HG03521 (cell line): ENCODE measurements around the gene SPP1.

Source experiments
- ATAC-seq: cut with Tn5 transposase; IDR thresholded peaks from one replicate; pipeline ENCODE4 v1.9.1; 2021; ENCODE audit warnings: mild to moderate bottlenecking, moderate library complexity; ENCODE audit not compliant: unreplicated experiment

Gene SPP1

DNA sequence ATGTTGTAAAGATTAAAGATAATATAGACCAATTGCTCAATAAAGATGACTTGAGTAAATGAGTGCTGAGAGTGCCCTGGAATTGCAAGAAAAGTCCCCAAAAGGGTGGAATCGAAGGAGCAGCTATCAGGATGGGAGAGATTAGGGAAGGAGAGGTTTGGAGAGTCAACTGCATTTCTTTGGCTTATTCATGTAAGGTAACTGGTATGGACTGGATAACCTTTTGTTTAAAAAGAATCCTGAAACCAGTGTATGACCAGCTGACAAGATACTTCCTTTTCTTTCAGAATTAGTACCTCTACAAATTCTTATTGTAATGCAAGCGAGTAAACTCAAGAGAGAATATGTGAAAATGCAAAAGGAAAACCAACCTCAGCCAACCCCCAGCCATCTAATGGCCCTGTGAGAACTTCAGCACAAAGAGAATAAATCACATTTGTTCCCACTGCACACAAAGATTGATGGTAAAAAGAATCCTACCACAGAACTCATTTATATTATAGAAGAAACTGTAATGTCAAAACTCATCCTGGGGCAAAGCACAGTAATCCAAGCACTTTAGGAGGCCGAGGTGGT is 24.5 kb upstream of the SPP1 start:
- ATAC-seq = no peak

GRCh38 chr4:87953826-87954225 is 21.7 kb upstream of the SPP1 start:
- no peak for ATAC-seq

DNA sequence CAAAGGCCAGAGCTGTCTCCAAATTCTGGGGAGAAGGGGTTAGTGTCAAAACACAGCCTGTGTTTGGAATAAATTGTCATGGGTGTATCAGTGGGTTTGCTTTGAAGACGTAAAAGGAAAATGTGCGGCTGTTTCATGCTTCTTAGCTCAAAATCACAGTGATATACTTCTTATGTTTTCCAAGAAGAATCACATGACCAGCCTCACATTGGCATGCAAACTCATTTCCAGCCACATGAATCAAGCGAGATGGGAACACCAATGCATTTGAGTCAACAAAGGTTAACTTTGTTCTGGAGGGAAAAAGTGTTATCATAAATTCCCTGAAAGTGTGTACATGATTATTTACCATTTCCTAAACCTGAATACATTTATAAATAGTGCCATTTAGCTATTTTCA is 19.0 kb upstream of the SPP1 start:
- ATAC-seq = no peak

GRCh38 chr4:87957061-87957460 is 18.5 kb upstream of the SPP1 start:
- no peak for ATAC-seq

GRCh38 chr4:87961993-87962392 is 13.5 kb upstream of the SPP1 start:
- ATAC-seq = no peak

- no peak for ATAC-seq
These were observed 12.9 kb upstream of the SPP1 start for GRCh38 chr4:87962398-87963146.

DNA sequence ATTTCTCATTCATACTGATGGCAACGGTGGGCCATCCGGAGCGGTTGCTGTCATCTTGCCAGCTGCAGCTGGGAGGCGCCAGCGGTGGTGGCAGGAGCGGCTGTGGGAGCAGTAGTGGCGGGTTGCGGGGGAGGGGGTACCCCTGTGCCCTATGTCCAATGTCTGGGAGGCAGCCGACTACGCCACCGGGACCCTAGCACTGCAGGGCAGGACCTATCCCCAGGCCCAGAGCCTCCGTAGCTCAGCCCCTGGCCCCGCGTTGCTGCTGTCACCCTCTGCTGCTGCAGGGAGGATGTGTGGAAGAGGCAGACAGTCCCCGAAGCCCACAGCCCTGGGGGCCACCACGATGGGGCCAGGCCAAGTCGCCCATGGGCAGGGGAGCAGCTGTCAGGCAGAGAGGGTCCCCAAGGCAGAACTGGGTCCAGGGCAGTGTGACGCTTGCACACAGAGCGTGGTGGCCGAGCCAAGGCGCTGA is 10.0 kb upstream of the SPP1 start:
- ATAC-seq = no peak

DNA sequence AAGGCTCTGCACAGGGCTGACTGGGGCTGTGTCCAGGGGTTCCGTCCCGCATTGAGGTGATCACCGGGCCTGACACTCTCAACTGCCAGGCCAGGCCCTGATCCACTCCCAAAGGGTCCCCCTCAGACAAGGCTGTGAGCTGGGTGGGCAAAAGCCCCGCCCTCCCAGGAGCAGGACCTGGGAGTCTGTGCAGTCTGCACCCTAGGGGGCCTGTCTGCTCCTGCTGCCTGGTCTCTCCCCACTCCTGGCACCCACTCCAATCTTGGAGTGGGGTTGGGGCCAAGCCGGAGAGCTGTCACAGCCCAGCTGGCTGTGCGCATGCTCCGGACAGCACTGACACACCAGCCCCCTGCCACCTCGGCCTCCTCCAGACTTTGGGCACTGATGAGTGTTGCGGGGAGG is 9.4 kb upstream of the SPP1 start:
- ATAC-seq = no peak

DNA sequence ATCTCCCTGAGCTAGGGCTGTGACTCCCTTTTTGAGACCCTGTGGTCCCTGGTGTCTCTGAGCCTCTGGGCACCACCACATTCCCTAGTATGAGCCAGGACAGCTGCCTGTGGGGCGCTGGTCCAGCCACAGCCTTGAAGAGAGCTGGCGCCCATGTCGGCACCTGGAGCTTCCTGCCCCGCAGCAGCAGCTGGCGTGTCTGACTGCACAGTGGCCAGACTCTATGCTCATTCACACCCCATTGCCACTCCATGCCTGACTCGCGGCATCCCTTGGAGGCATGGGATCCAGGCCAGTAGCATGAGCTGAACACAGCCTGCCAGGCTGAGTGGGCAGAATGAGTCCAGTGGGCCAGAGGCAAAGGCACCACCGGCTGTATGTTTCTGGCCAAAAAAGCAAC is 8.3 kb upstream of the SPP1 start:
- ATAC-seq = no peak

DNA sequence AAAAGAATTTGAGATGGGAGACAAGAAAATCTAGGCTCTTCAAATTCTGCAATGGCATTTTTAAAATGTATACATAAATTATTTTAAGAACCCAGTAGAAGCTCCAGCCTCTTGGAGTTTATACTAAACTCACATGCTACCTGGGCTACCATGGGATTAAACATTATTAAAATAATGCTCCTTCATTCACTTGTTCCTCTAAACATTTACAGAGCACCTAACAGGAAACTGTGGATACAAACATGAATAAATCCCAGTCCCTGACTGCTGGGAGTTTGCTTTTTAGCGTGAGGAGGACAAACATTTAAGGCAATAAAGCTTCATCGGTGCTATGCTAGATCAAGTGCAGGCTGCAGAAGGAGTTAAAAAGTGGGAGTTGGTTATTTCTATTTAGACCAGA is 5.4 kb upstream of the SPP1 start:
- no peak for ATAC-seq

GRCh38 chr4:87971866-87972265 is 3.6 kb upstream of the SPP1 start:
- no peak for ATAC-seq

DNA sequence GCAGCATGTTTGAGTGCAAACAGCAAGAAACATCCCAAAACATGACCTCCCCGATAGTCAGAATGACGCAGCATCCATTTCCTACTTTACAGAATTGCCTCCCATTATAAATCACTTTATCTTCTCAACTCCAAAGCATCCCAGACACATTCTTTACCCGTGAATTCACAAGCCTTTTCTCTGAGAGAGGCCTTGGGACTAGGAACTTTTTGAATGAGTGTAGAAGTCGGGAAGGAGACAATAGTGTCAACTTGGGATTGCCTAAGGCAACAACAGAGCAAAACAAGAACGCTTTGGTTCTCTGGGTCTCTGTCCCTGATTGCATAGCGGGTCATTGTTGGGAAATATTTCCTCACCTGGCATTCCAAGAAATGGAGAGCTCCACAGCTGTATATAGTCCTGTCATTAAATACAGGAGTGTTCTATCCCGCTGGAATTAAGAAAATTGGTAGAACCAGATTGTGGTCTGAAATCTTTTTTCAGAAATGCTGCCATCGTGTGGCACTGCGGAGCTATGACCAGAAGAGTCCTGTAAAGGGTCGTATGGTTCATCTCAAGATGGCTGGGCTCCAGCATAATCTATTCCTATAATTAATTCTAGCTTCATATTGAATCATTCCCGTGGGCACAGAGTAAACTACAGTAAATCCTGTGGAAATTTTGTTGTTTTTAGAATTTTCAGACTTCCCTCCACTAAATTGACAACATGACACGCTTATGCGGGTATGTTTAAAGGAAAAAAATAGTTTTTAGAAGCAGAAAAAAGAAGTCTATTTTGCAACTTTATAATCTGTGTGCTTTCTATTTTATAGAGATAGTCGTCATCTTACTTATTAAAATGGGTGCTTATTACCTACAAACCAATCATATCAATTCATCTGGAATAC is 2.0 kb upstream of the SPP1 start:
- peak; percentile 60 for ATAC-seq

DNA sequence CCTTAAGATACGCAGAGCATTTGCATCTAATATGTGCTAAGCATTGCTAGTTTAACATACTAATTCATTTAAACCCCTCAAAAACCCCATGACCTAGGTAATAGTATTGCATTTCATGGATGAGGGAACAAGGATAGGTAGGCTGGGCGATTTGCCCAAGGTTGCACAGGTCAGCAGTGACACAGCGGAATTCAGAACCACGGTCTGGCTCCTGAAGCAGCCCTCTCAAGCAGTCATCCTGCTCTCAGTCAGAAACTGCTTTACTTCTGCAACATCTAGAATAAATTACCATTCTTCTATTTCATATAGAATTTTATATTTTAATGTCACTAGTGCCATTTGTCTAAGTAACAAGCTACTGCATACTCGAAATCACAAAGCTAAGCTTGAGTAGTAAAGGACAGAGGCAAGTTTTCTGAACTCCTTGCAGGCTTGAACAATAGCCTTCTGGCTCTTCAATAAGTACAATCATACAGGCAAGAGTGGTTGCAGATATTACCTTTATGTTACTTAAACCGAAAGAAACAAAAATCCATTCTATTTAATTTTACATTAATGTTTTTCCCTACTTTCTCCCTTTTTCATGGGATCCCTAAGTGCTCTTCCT is 555 bp upstream of the SPP1 start:
- ATAC-seq = no peak

DNA sequence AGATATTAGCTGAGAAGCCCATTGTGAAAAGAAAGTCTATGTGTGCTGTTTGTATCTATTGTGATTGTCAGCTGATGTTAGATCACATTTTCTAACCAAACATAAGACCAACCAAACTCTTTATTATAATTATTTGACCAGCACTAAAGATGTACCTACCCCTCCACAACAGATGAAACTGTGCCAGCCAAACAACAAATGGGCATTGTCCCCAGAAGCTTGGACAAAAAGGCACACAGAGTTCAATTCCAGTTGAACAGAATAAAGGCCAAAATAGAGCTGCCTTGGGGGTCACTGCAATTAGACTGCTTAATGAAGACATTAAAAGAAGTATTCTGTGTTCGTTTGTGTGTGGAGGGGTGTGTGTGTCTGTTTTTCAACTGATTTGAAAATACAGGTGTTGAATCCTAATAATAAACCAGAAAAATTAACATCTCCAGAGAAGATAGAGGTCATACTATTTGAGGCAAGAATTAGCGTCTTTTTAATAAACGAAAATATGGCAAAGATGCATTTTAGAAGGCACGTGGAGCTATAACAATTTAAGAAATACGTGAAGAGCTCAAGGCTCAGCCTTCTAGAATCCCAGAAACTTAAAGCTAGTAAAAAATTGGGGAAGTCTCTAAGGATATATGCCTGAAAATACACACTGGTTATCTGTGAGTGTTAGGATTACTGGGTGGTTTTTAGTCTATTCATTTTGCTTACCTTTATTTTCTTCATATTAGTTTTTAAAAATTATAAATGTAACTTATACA is 2.2 kb downstream of the SPP1 start:
- no peak for ATAC-seq

DNA sequence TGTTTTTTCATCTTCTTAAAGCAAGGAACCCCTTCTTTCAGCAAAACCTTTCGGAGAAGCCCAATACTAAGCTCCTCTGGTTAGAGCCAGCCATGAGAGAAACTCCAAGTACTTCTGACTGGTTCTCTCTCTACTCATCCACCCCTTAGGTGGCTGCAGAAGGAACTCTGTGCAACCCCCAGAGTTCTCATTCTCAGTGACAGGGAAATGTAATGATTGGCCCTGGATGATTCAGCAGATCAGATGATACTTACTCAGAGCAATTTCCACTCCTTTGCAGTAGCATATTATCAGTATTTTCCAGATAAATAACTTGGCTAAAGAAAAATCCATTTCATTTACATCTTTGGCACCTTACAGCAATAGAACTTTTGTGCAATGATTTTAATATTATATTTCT is 3.2 kb downstream of the SPP1 start:
- no peak for ATAC-seq

DNA sequence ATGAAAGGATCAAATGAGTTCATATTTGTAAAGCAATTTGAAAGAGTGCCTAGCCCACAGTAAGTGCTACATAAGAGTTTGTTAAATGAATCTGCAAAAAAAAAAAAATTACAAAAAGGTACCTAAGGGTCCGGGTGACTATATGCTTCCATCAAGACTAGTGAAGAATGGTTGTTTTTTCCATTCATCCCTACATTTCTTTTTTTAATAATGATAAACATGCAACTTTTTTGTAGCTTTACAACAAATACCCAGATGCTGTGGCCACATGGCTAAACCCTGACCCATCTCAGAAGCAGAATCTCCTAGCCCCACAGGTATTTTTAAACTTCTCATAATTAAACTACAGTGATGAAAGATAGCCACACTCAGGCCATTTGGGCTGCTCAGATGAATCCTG is 4.3 kb downstream of the SPP1 start:
- no peak for ATAC-seq

DNA sequence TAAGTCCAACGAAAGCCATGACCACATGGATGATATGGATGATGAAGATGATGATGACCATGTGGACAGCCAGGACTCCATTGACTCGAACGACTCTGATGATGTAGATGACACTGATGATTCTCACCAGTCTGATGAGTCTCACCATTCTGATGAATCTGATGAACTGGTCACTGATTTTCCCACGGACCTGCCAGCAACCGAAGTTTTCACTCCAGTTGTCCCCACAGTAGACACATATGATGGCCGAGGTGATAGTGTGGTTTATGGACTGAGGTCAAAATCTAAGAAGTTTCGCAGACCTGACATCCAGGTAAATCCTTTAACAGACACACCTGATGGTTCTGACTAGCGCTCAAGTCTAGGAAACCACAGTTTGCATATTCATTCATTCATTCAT is 6.0 kb downstream of the SPP1 start:
- ATAC-seq = no peak

- ATAC-seq = no peak
These were observed 6.5 kb downstream of the SPP1 start for GRCh38 chr4:87982036-87982435.

DNA sequence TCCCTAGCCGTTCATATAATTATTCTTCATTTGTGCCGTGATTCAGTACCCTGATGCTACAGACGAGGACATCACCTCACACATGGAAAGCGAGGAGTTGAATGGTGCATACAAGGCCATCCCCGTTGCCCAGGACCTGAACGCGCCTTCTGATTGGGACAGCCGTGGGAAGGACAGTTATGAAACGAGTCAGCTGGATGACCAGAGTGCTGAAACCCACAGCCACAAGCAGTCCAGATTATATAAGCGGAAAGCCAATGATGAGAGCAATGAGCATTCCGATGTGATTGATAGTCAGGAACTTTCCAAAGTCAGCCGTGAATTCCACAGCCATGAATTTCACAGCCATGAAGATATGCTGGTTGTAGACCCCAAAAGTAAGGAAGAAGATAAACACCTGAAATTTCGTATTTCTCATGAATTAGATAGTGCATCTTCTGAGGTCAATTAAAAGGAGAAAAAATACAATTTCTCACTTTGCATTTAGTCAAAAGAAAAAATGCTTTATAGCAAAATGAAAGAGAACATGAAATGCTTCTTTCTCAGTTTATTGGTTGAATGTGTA is 7.0 kb downstream of the SPP1 start:
- no peak for ATAC-seq

DNA sequence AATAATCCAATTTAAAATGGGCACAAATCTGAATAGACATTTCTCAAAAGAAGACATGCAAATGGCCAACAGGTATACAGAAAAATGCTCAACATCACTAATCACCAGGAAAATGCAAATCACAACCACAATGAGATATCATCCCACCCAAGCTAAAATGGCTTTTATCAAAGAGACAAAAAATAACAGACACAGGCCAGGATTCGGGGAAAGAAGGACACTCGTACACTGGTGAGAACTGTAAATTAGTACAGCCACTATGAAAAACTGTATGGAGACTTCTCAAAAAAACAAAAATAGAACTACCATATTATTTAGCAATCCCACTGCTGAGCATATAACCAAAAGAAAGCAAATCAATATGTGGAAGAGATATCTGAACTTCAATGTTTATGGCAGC is 8.5 kb downstream of the SPP1 start:
- ATAC-seq = no peak
